ENCODE results near the gene MC3R.
"Not testable (repeated sequence)": the region's sequence is repeated elsewhere in the genome, so short reads cannot be mapped to it uniquely, and the experiment has no call there.

MC3R gene

DNA sequence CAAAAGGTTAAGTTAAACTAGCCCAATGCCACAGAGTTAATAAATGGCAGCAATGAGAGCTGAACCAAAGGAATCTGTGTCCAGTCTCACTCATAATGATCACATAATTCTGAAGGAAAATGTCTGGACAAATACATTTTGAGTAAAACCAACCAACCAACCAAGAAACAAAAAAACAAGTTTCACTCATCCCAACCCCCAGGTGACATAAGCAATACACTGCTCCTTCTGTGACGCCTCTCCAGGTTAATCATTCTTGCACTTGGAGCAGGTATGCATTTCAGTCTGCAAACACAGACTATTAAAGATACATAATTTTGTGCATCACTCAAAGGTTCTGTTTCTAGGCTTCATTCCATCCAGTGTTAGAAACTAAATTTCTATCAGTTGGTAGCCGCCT is 35.2 kb upstream of the MC3R start:
- Histone ChIP-seq H3K27ac (replicated peaks) (no peak overlapping the region), H3K27me3 (ENCODE audit: insufficient read depth, poor library complexity, severe bottlenecking) (no peaks in the 10 kb centered on the region), H3K4me3 (replicated peaks; ENCODE audit: insufficient read depth, low read length) (no peak overlapping the region)
- no peak for DNase-seq (ENCODE audit: low read depth in 1 of 2, low spot score in 1 of 2)
- TF ChIP-seq, protein P1, sequence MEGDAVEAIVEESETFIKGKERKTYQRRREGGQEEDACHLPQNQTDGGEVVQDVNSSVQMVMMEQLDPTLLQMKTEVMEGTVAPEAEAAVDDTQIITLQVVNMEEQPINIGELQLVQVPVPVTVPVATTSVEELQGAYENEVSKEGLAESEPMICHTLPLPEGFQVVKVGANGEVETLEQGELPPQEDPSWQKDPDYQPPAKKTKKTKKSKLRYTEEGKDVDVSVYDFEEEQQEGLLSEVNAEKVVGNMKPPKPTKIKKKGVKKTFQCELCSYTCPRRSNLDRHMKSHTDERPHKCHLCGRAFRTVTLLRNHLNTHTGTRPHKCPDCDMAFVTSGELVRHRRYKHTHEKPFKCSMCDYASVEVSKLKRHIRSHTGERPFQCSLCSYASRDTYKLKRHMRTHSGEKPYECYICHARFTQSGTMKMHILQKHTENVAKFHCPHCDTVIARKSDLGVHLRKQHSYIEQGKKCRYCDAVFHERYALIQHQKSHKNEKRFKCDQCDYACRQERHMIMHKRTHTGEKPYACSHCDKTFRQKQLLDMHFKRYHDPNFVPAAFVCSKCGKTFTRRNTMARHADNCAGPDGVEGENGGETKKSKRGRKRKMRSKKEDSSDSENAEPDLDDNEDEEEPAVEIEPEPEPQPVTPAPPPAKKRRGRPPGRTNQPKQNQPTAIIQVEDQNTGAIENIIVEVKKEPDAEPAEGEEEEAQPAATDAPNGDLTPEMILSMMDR (IDR thresholded peaks at IDR 0.05; ENCODE audit: insufficient read depth, low read length) = no peak
- TF ChIP-seq POLR2AphosphoS5 (IDR thresholded peaks at IDR 0.05; ENCODE audit: low read depth) (no peak), GABPA (IDR thresholded peaks at IDR 0.05; ENCODE audit: low read depth) (no peak)

DNA sequence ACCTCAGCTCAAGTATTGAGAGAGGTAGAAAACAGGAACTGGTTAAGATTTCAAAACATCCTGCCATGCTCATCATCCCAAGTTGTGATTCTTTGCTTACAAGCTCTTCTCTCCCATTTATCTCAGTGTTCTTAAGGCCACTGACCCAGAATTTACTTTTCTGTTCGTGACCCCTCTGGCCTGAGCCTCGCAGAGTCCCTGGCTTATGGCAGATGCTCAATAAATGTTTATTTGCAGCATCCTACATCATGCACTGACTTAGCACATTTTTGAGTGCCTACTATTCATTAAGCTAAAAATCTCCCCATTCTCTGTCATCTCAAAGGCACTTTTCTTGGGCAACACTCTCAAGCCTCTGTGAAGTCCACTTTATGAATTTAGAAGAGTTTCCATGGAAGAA is 33.4 kb upstream of the MC3R start:
- no peak for TF ChIP-seq POLR2AphosphoS5 (IDR thresholded peaks at IDR 0.05; ENCODE audit: low read depth)
- peak; percentile 78 for TF ChIP-seq SPI1 (IDR thresholded peaks at IDR 0.05; ENCODE audit: borderline replicate concordance, low read depth)
- H3K27me3 ChIP-seq (ENCODE audit: insufficient read depth, poor library complexity, severe bottlenecking) = no peaks in the 10 kb centered on the region
- no peak overlapping the region for H3K4me3 ChIP-seq (replicated peaks; ENCODE audit: insufficient read depth, low read length)
- no peak overlapping the region for H3K27ac ChIP-seq (replicated peaks)
- no peak for DNase-seq (ENCODE audit: low read depth in 1 of 2, low spot score in 1 of 2)

- DNase-seq (ENCODE audit: low read depth in 1 of 2, low spot score in 1 of 2) = no peak
- TF ChIP-seq POLR2AphosphoS5 (IDR thresholded peaks at IDR 0.05; ENCODE audit: low read depth) = no peak
- TF ChIP-seq SPI1 (IDR thresholded peaks at IDR 0.05; ENCODE audit: borderline replicate concordance, low read depth) = no peak
- TF ChIP-seq, protein P1 (IDR thresholded peaks at IDR 0.05; ENCODE audit: insufficient read depth, low read length) = no peak
- no peak for TF ChIP-seq GABPA (IDR thresholded peaks at IDR 0.05; ENCODE audit: low read depth)
- TF ChIP-seq REST (IDR thresholded peaks at IDR 0.05; ENCODE audit: insufficient replicate concordance, low read depth) = no peak
- Histone ChIP-seq H3K27ac (replicated peaks) (no peak overlapping the region), H3K27me3 (ENCODE audit: insufficient read depth, poor library complexity, severe bottlenecking) (no peaks in the 10 kb centered on the region), H3K4me3 (replicated peaks; ENCODE audit: insufficient read depth, low read length) (no peak overlapping the region)
Observed at GRCh38 chr20:56217829-56218228, 30.7 kb upstream of the MC3R start.

DNA sequence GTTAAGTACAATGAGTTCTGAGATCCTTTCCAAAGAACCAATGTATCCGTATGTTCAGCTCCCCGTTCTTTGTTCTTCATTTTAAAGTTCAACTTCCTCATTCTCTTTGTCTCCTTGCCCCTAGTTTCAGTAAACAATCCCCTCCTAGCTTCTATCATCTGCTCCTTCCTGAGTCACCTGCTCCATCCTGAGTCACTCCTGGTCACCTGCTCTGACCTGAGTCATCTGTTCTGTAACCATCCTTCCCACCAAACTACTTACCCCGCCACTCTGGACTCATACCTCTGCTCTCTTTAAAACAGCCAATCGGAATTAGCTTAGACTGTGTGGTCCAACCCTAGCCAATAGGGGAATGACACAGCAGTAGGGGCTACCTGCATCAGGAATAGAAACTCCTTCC is 27.3 kb upstream of the MC3R start:
- not testable (repeated sequence) for H3K27ac ChIP-seq (replicated peaks); H3K27me3 ChIP-seq (ENCODE audit: insufficient read depth, poor library complexity, severe bottlenecking); DNase-seq (ENCODE audit: low read depth in 1 of 2, low spot score in 1 of 2); H3K4me3 ChIP-seq (replicated peaks; ENCODE audit: insufficient read depth, low read length)

DNA sequence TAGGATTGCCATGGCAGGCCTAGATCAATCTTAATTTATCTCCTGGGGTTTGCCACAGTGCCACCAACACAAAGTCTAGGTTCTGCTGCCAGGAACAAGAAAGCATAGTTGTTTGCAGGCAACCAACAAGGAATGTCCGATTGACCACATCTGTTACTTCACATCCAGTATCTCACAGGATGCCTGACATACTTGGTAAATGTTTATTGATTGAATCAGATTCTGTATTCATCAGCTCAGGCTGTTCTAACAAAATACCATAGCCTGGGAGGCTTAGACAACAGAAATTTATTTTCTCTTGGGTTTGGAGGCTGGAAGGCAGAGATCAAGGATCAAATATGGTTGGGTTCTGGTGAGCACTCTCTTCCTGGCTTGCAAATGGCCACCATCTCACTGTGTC is 26.3 kb upstream of the MC3R start:
- Histone ChIP-seq H3K27ac (replicated peaks) (no peak overlapping the region), H3K4me3 (replicated peaks; ENCODE audit: insufficient read depth, low read length) (no peak overlapping the region), H3K27me3 (ENCODE audit: insufficient read depth, poor library complexity, severe bottlenecking) (no peaks in the 10 kb centered on the region)
- no peak for DNase-seq (ENCODE audit: low read depth in 1 of 2, low spot score in 1 of 2)
- TF ChIP-seq SPI1 (IDR thresholded peaks at IDR 0.05; ENCODE audit: borderline replicate concordance, low read depth) = no peak
- TF ChIP-seq REST (IDR thresholded peaks at IDR 0.05; ENCODE audit: insufficient replicate concordance, low read depth) = no peak
- TF ChIP-seq GABPA (IDR thresholded peaks at IDR 0.05; ENCODE audit: low read depth) = no peak
- TF ChIP-seq POLR2AphosphoS5 (IDR thresholded peaks at IDR 0.05; ENCODE audit: low read depth) = no peak
- TF ChIP-seq, protein P1 (IDR thresholded peaks at IDR 0.05; ENCODE audit: insufficient read depth, low read length) = no peak
